OCI-LY1 (cell line): ENCODE results near the gene METTL26.

Source experiments
- EZH2 ChIP-seq: fragments of 200-600 bp; sonication (generic), shearing (Covaris generic); IDR thresholded peaks from 2 replicates; pipeline ENCODE4 v1.8.0; 2017; ENCODE audit warnings: borderline replicate concordance, mixed run types, mild to moderate bottlenecking, antibody characterized with exemption, low read length, moderate library complexity, mixed read lengths
- TF ChIP-seq, protein P1 (sequence below): fragments of 200-600 bp; sonication (generic), shearing (Covaris generic); IDR thresholded peaks from 2 replicates; pipeline ENCODE4 v1.5.1; 2017; ENCODE audit warnings: mild to moderate bottlenecking, antibody characterized with exemption, low read length, moderate library complexity, mixed read lengths

DNA sequence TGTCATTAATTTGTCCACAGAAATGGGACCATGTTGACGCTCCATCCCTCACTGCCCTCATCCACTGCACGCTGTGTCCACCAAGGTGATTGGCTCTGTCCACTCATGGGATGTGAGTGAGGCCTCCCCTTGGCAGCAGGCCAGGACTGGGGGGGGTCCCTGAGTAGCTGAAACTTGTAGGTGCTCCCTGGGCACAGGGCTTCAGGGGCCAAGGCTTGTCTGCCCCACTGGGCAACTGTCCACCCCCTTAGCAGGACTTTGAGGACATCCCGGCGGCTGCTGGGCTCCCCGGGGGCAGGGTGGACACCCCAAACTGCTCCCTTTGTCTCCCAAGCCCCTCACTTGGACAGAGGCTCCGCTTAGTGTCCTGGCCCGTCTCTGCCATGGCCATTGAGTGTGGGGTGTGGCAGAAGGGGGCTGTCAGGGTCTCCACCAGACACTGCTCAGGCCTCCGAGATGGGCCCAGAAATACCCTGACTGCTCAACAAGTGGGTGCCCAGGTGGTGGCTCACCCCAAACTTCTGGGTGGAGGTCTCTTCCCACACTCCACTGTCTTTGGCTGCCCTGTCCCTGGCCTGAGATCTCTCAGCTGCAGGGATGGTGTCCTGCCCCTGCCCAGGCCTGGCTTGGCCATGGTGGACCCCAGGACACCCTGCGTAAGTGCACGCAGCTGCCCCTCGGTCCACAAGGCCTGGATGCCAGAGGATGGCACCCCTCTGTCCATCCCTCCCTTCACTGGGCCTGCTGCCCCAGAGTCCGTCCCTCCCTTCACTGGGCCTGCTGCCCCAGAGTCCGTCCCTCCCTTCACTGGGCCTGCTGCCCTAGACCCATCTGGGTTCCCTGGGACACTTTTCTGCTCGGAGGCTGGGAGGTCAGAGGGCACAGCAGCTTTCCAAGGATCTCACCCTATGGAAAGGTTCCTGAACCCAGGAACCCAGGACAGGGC, 49.2 kb downstream of the METTL26 start:
- TF ChIP-seq, protein P1, sequence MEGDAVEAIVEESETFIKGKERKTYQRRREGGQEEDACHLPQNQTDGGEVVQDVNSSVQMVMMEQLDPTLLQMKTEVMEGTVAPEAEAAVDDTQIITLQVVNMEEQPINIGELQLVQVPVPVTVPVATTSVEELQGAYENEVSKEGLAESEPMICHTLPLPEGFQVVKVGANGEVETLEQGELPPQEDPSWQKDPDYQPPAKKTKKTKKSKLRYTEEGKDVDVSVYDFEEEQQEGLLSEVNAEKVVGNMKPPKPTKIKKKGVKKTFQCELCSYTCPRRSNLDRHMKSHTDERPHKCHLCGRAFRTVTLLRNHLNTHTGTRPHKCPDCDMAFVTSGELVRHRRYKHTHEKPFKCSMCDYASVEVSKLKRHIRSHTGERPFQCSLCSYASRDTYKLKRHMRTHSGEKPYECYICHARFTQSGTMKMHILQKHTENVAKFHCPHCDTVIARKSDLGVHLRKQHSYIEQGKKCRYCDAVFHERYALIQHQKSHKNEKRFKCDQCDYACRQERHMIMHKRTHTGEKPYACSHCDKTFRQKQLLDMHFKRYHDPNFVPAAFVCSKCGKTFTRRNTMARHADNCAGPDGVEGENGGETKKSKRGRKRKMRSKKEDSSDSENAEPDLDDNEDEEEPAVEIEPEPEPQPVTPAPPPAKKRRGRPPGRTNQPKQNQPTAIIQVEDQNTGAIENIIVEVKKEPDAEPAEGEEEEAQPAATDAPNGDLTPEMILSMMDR = no peak
- no peak for TF ChIP-seq EZH2
